Sigmoid colon (tissue), 4 donors: ENCODE data around the gene ZFHX3.

Experiments
- CTCF ChIP-seq, 4 experiments: fragments of 450-650 bp in 3 of 4; fragments of 200-600 bp in 1 of 4; IDR thresholded peaks; one replicate each; pipeline ENCODE4 v1.5.1; 2016 to 2019; ENCODE audit warnings: antibody characterized with exemption in 4 of 4, mild to moderate bottlenecking in 3 of 4, moderate library complexity in 2 of 4
- EP300 ChIP-seq, 4 donors: sonication (generic); formaldehyde crosslinking; IDR thresholded peaks; one replicate each; pipeline ENCODE4 v1.6.1; 2017; ENCODE audit warnings: antibody characterized with exemption in 4 of 4
- POLR2A ChIP-seq, 2 donors: fragments of 450-650 bp; IDR thresholded peaks; one replicate each; pipeline ENCODE4 v1.6.1; 2016; ENCODE audit warnings: antibody characterized with exemption in 2 of 2, mild to moderate bottlenecking in 2 of 2, moderate library complexity in 2 of 2

DNA sequence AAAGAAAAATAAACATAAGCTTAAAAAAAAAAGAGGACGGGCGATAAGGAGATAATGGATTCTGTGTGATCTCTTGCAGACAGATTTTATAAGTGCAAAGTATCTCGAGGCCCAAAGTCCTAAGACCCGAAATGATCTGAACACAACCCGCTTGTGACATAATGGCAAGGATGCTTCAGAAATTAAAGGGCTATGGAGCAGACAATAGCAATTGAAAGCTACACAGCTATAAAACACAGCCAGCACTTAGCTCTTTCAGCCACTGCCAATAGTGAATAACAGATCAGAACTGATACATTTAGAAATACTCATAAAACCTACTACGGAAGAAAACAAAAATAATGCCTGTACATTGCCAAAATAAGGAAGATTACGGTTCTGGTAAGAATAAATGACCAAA, 117.5 kb downstream of the ZFHX3 start:
- TF ChIP-seq CTCF (IDR thresholded peaks at IDR 0.05): no peak
- no peak for TF ChIP-seq POLR2A (IDR thresholded peaks at IDR 0.05)
- no peak for TF ChIP-seq EP300 (IDR thresholded peaks at IDR 0.05)
